ENCODE measurements around the gene FGD4.

Gene FGD4

GRCh38 chr12:32595251-32595650 lies 195.9 kb downstream of the FGD4 start:
- no peaks in the 10 kb centered on the region for H3K27me3 ChIP-seq (ENCODE audit: control insufficient read depth in 1 of 2, insufficient read depth in 1 of 2, low read length in 2 of 2)
- no peak overlapping the region for H3K4me2 ChIP-seq (ENCODE audit: low read length, poor library complexity, severe bottlenecking)
- H2AFZ ChIP-seq (ENCODE audit: low read depth, low read length) = no peak overlapping the region
- H3K14ac ChIP-seq (ENCODE audit: low read length in 2 of 2) = no peak overlapping the region
- DNase-seq = peak; percentile 83
- no peak overlapping the region for H2BK5ac ChIP-seq (ENCODE audit: low read depth, low read length, poor library complexity, severe bottlenecking)
- H3K23ac ChIP-seq (ENCODE audit: low read length in 2 of 2) = no peak overlapping the region
- no peak overlapping the region for H3K27ac ChIP-seq (ENCODE audit: low read length, poor library complexity, severe bottlenecking)
- H3K4me1 ChIP-seq (ENCODE audit: control insufficient read depth, insufficient read depth, low read depth, low read length) = no peaks in the 10 kb centered on the region
- no peak overlapping the region for H3K4ac ChIP-seq (ENCODE audit: low read depth in 1 of 2, low read length in 2 of 2)
- H2BK12ac ChIP-seq (ENCODE audit: low read length in 2 of 2) = no peak overlapping the region
- 44% methylated on average over 2 of the region's 2 CpGs for WGBS
- H2AK5ac ChIP-seq (ENCODE audit: low read length, severe bottlenecking) = no peak overlapping the region
- H3K9ac ChIP-seq (ENCODE audit: low read length) = no peak overlapping the region
- H3K79me1 ChIP-seq (replicated peaks; ENCODE audit: low read length, poor library complexity, severe bottlenecking) = peaks cover 6% of the 10 kb centered on the region
- no peak overlapping the region for H2BK15ac ChIP-seq (ENCODE audit: low read depth, poor library complexity, severe bottlenecking)
- no peak overlapping the region for H2BK120ac ChIP-seq (ENCODE audit: low read depth, low read length)
- H3K18ac ChIP-seq (ENCODE audit: low read depth in 1 of 2, low read length in 2 of 2) = no peak overlapping the region
- H3K36me3 ChIP-seq (ENCODE audit: control insufficient read depth in 1 of 2, insufficient read depth in 2 of 2, low read depth in 1 of 2, low read length in 2 of 2) = peaks cover 5 to 9% of the 10 kb centered on the region in 2 experiments
- H3K4me3 ChIP-seq (ENCODE audit: insufficient read depth in 1 of 2, low read depth in 1 of 2, low read length in 2 of 2) = no peak overlapping the region
- H4K91ac ChIP-seq (ENCODE audit: low read length) = no peak overlapping the region
- no peak overlapping the region for H4K8ac ChIP-seq (ENCODE audit: low read length)
- no peaks in the 10 kb centered on the region for H3K9me3 ChIP-seq (ENCODE audit: control insufficient read depth, low read length)

- no peak overlapping the region for H2AFZ ChIP-seq (ENCODE audit: low read depth, low read length)
- no peak overlapping the region for H2BK12ac ChIP-seq (ENCODE audit: low read length in 2 of 2)
- no peaks in the 10 kb centered on the region for H3K9me3 ChIP-seq (ENCODE audit: control insufficient read depth, low read length)
- no peak overlapping the region for H2AK5ac ChIP-seq (ENCODE audit: low read length, severe bottlenecking)
- no peak overlapping the region for H3K9ac ChIP-seq (ENCODE audit: low read length)
- whole genome bisulfite sequencing = 86% methylated on average over 1 of the region's 1 CpG
- no peak overlapping the region for H3K18ac ChIP-seq (ENCODE audit: low read depth in 1 of 2, low read length in 2 of 2)
- no peak overlapping the region for H3K4me3 ChIP-seq (ENCODE audit: insufficient read depth in 1 of 2, low read depth in 1 of 2, low read length in 2 of 2)
- H3K27ac ChIP-seq (ENCODE audit: low read length, poor library complexity, severe bottlenecking) = no peak overlapping the region
- peaks cover 4% of the 10 kb centered on the region for H3K79me1 ChIP-seq (replicated peaks; ENCODE audit: low read length, poor library complexity, severe bottlenecking)
- no peaks in the 10 kb centered on the region for H3K27me3 ChIP-seq (ENCODE audit: control insufficient read depth in 1 of 2, insufficient read depth in 1 of 2, low read length in 2 of 2)
- H3K23ac ChIP-seq (ENCODE audit: low read length in 2 of 2) = no peak overlapping the region
- H3K4me2 ChIP-seq (ENCODE audit: low read length, poor library complexity, severe bottlenecking) = no peak overlapping the region
- H4K8ac ChIP-seq (ENCODE audit: low read length) = no peak overlapping the region
- DNase-seq = no peak
- peaks cover 9 to 11% of the 10 kb centered on the region in 2 experiments for H3K36me3 ChIP-seq (ENCODE audit: control insufficient read depth in 1 of 2, insufficient read depth in 2 of 2, low read depth in 1 of 2, low read length in 2 of 2)
- H2BK15ac ChIP-seq (ENCODE audit: low read depth, poor library complexity, severe bottlenecking) = no peak overlapping the region
- H3K14ac ChIP-seq (ENCODE audit: low read length in 2 of 2) = no peak overlapping the region
- no peak overlapping the region for H4K91ac ChIP-seq (ENCODE audit: low read length)
- H2BK120ac ChIP-seq (ENCODE audit: low read depth, low read length) = no peak overlapping the region
- no peaks in the 10 kb centered on the region for H3K4me1 ChIP-seq (ENCODE audit: control insufficient read depth, insufficient read depth, low read depth, low read length)
- H3K4ac ChIP-seq (ENCODE audit: low read depth in 1 of 2, low read length in 2 of 2) = no peak overlapping the region
- H2BK5ac ChIP-seq (ENCODE audit: low read depth, low read length, poor library complexity, severe bottlenecking) = no peak overlapping the region
These were observed 196.7 kb downstream of the FGD4 start for GRCh38 chr12:32596030-32596429.

DNA sequence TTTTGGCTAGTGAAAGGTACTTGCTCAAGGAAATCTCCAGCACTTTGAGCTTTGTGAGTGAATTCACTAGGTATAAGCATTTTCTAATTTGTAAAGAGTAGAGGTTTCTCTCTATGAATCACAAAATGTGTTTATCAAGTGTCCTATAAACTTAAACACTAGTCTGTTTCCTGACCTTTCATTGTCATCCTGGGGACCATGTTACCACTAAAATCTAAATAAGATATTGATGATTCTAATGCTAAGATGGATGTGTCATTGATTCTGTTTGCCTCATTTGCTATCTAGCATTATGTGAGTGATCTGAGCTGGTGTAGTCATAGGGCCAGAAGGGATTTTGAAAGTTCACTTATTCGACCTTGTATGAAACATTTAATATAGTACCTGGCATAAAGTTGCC lies 199.3 kb downstream of the FGD4 start:
- no peak overlapping the region for H3K4ac ChIP-seq (ENCODE audit: low read depth in 1 of 2, low read length in 2 of 2)
- no peak overlapping the region for H3K4me2 ChIP-seq (ENCODE audit: low read length, poor library complexity, severe bottlenecking)
- H3K9me3 ChIP-seq (ENCODE audit: control insufficient read depth, low read length) = no peaks in the 10 kb centered on the region
- H3K18ac ChIP-seq (ENCODE audit: low read depth in 1 of 2, low read length in 2 of 2) = no peak overlapping the region
- peaks cover 1% of the 10 kb centered on the region for H3K4me1 ChIP-seq (ENCODE audit: control insufficient read depth, insufficient read depth, low read depth, low read length)
- H4K8ac ChIP-seq (ENCODE audit: low read length) = no peak overlapping the region
- no peak overlapping the region for H2BK5ac ChIP-seq (ENCODE audit: low read depth, low read length, poor library complexity, severe bottlenecking)
- H2BK12ac ChIP-seq (ENCODE audit: low read length in 2 of 2) = no peak overlapping the region
- H3K27ac ChIP-seq (ENCODE audit: low read length, poor library complexity, severe bottlenecking) = no peak overlapping the region
- no peak overlapping the region for H3K23ac ChIP-seq (ENCODE audit: low read length in 2 of 2)
- no peak overlapping the region for H3K14ac ChIP-seq (ENCODE audit: low read length in 2 of 2)
- no peak overlapping the region for H3K9ac ChIP-seq (ENCODE audit: low read length)
- H2AFZ ChIP-seq (ENCODE audit: low read depth, low read length) = no peak overlapping the region
- H2AK5ac ChIP-seq (ENCODE audit: low read length, severe bottlenecking) = no peak overlapping the region
- H2BK120ac ChIP-seq (ENCODE audit: low read depth, low read length) = no peak overlapping the region
- peaks cover 7% of the 10 kb centered on the region for H3K79me1 ChIP-seq (replicated peaks; ENCODE audit: low read length, poor library complexity, severe bottlenecking)
- WGBS = no CpG with 5 or more reads among the region's 1 CpG
- H4K91ac ChIP-seq (ENCODE audit: low read length) = no peak overlapping the region
- no peaks in the 10 kb centered on the region for H3K27me3 ChIP-seq (ENCODE audit: control insufficient read depth in 1 of 2, insufficient read depth in 1 of 2, low read length in 2 of 2)
- peaks cover 12 to 19% of the 10 kb centered on the region in 2 experiments for H3K36me3 ChIP-seq (ENCODE audit: control insufficient read depth in 1 of 2, insufficient read depth in 2 of 2, low read depth in 1 of 2, low read length in 2 of 2)
- H3K4me3 ChIP-seq (ENCODE audit: insufficient read depth in 1 of 2, low read depth in 1 of 2, low read length in 2 of 2) = no peak overlapping the region
- no peak for DNase-seq
- H2BK15ac ChIP-seq (ENCODE audit: low read depth, poor library complexity, severe bottlenecking) = no peak overlapping the region

GRCh38 chr12:32600681-32601080 lies 201.3 kb downstream of the FGD4 start:
- no peak overlapping the region for H3K4ac ChIP-seq (ENCODE audit: low read depth in 1 of 2, low read length in 2 of 2)
- no peak overlapping the region for H2BK12ac ChIP-seq (ENCODE audit: low read length in 2 of 2)
- no peak overlapping the region for H2BK15ac ChIP-seq (ENCODE audit: low read depth, poor library complexity, severe bottlenecking)
- H3K9me3 ChIP-seq (ENCODE audit: control insufficient read depth, low read length) = no peaks in the 10 kb centered on the region
- H3K27me3 ChIP-seq (ENCODE audit: control insufficient read depth in 1 of 2, insufficient read depth in 1 of 2, low read length in 2 of 2) = no peaks in the 10 kb centered on the region
- H3K4me1 ChIP-seq (ENCODE audit: control insufficient read depth, insufficient read depth, low read depth, low read length) = peaks cover 2% of the 10 kb centered on the region
- no peak overlapping the region for H4K8ac ChIP-seq (ENCODE audit: low read length)
- no peak overlapping the region for H4K91ac ChIP-seq (ENCODE audit: low read length)
- H3K9ac ChIP-seq (ENCODE audit: low read length) = no peak overlapping the region
- peaks cover 15 to 19% of the 10 kb centered on the region in 2 experiments for H3K36me3 ChIP-seq (ENCODE audit: control insufficient read depth in 1 of 2, insufficient read depth in 2 of 2, low read depth in 1 of 2, low read length in 2 of 2)
- no peak overlapping the region for H2BK5ac ChIP-seq (ENCODE audit: low read depth, low read length, poor library complexity, severe bottlenecking)
- H3K4me2 ChIP-seq (ENCODE audit: low read length, poor library complexity, severe bottlenecking) = no peak overlapping the region
- WGBS = 100% methylated on average over 1 of the region's 2 CpGs
- H2AFZ ChIP-seq (ENCODE audit: low read depth, low read length) = no peak overlapping the region
- no peak overlapping the region for H3K27ac ChIP-seq (ENCODE audit: low read length, poor library complexity, severe bottlenecking)
- no peak overlapping the region for H2AK5ac ChIP-seq (ENCODE audit: low read length, severe bottlenecking)
- H3K79me1 ChIP-seq (replicated peaks; ENCODE audit: low read length, poor library complexity, severe bottlenecking) = peaks cover 9% of the 10 kb centered on the region
- no peak for DNase-seq
- H3K18ac ChIP-seq (ENCODE audit: low read depth in 1 of 2, low read length in 2 of 2) = no peak overlapping the region
- no peak overlapping the region for H3K14ac ChIP-seq (ENCODE audit: low read length in 2 of 2)
- no peak overlapping the region for H3K4me3 ChIP-seq (ENCODE audit: insufficient read depth in 1 of 2, low read depth in 1 of 2, low read length in 2 of 2)
- no peak overlapping the region for H2BK120ac ChIP-seq (ENCODE audit: low read depth, low read length)
- no peak overlapping the region for H3K23ac ChIP-seq (ENCODE audit: low read length in 2 of 2)
